ENCODE measurements around the gene SCAMP5. TPM values are rescaled to one million over a fixed set of nuclear protein-coding genes. Genes with fewer than 3 reads are reported as not detected.

SCAMP5 gene, protein sequence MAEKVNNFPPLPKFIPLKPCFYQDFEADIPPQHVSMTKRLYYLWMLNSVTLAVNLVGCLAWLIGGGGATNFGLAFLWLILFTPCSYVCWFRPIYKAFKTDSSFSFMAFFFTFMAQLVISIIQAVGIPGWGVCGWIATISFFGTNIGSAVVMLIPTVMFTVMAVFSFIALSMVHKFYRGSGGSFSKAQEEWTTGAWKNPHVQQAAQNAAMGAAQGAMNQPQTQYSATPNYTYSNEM
- total RNA-seq, result 1.3 TPM
- polyA plus RNA-seq, result under 1 TPM in 2 of 4 donors, not detected in 2; 0.20 to 0.25 TPM

GRCh38 chr15:74995182-74995778 is at the start of gene SCAMP5:
TSS of gene SCAMP5 (plus strand) at chr15:74995563. CDS start at chr15:75011840, 16,277 bp downstream.
- Histone ChIP-seq H3K27me3 (ENCODE audit: control insufficient read depth, insufficient read depth, low read length) (peaks cover 14% of the 10 kb centered on the region), H3K4me1 (ENCODE audit: control insufficient read depth, insufficient read depth, low read length, poor library complexity, severe bottlenecking) (peaks cover 14% of the 10 kb centered on the region), H3K36me3 (ENCODE audit: control insufficient read depth, insufficient read depth, low read length) (no peaks in the 10 kb centered on the region), H3K9me3 (ENCODE audit: control insufficient read depth in 2 of 2, low read length in 2 of 2) (no peaks in the 10 kb centered on the region), H3K4me3 (ENCODE audit: low read depth, low read length) (peak within 1 kb of the TSS; percentile 41), H3K27ac (ENCODE audit: insufficient read depth, low read length, poor library complexity, severe bottlenecking) (no peak within 1 kb of the TSS)
- H3K4me1 Mint-ChIP-seq, result peaks cover 0 to 23% (median 13%) of the 10 kb centered on the region in 4 donors
- no peaks in the 10 kb centered on the region for H3K36me3 Mint-ChIP-seq
- peak within 1 kb of the TSS; percentile 85 to 96 (median 88) for H3K4me3 Mint-ChIP-seq
- ATAC-seq (ENCODE audit: low read depth in 2 of 2), result peak; percentile 90 to 95
- peaks cover 0 to 5% (median 0%) of the 10 kb centered on the region in 7 donors for H3K9me3 Mint-ChIP-seq
- DNase-seq, result peak; percentile 80 to 92 (median 87)
- H3K27me3 Mint-ChIP-seq, result peaks cover 36% of the 10 kb centered on the region
- H3K27ac Mint-ChIP-seq, result peak within 1 kb of the TSS in 2 of 3 donors; percentile 65 to 77

- Mint-ChIP-seq H3K27me3 (no peaks in the 10 kb centered on the region), H3K27ac (no peak overlapping the region), H3K4me3 (peak overlapping the region in 1 of 4 donors; percentile 3), H3K36me3 (no peaks in the 10 kb centered on the region), H3K9me3 (no peaks in the 10 kb centered on the region), H3K4me1 (peaks cover 0 to 10% (median 2%) of the 10 kb centered on the region in 4 donors)
- Histone ChIP-seq H3K36me3 (ENCODE audit: control insufficient read depth, insufficient read depth, low read length) (no peaks in the 10 kb centered on the region), H3K4me1 (ENCODE audit: control insufficient read depth, insufficient read depth, low read length, poor library complexity, severe bottlenecking) (no peaks in the 10 kb centered on the region), H3K27me3 (ENCODE audit: control insufficient read depth, insufficient read depth, low read length) (no peaks in the 10 kb centered on the region), H3K27ac (ENCODE audit: insufficient read depth, low read length, poor library complexity, severe bottlenecking) (no peak overlapping the region), H3K9me3 (ENCODE audit: control insufficient read depth in 2 of 2, low read length in 2 of 2) (no peaks in the 10 kb centered on the region), H3K4me3 (ENCODE audit: low read depth, low read length) (no peak overlapping the region)
- ATAC-seq (ENCODE audit: low read depth in 2 of 2), result peak; percentile 76 to 81
- DNase-seq, result peak; percentile 63 to 82 (median 77)
These were observed 45.1 kb upstream of the SCAMP5 start for GRCh38 chr15:74950078-74950908.

DNA sequence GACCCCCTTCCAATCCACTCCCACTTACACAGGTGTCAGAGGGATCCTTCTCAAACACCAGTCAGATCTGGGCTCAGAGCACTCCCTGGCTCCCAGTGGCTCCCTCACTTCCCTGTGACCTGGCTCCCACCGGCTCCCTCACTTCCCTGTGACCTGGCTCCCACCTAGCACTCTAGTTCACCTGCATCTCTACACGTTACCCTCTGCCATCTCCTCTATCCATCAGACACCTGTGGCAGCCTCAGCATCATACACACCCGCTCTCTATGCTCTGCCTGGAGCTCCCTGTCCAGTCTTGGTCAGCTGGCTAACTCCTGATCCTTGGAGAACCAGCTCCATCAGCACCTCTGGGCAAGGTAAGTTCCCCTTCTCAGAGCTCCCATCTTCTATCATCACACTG is 44.4 kb upstream of the SCAMP5 start:
- H3K27ac Mint-ChIP-seq, result no peak overlapping the region
- no peak for ATAC-seq (ENCODE audit: low read depth in 2 of 2)
- peaks cover 7% of the 10 kb centered on the region for H3K4me1 ChIP-seq (ENCODE audit: control insufficient read depth, insufficient read depth, low read length, poor library complexity, severe bottlenecking)

DNA sequence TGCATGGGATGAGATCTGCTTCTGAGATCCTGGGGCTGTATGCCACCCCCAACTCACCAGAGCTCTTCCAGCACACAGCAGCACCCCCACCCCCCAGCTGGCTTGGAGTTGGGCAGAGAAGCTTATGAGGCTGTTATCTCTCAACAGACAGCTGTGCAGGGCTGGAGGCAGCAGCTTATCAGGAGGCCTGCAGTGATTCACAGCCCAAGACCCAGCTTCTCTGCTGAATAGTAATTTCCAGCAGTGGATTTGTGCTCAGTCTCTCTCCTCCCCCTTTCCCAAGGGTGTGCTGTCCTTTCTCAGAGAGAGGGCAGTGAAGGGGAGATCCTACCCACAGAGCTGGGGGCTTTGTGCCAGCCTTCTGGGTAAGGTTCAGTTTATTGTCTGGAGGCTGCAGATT is 40.8 kb upstream of the SCAMP5 start:
- H3K4me1 ChIP-seq (ENCODE audit: control insufficient read depth, insufficient read depth, low read length, poor library complexity, severe bottlenecking), result peaks cover 35% of the 10 kb centered on the region
- Mint-ChIP-seq H3K4me3 (peak overlapping the region in 2 of 4 donors; percentile 15 to 33), H3K9me3 (peaks cover 0 to 4% (median 0%) of the 10 kb centered on the region in 7 donors), H3K36me3 (no peaks in the 10 kb centered on the region), H3K27ac (no peak overlapping the region), H3K4me1 (peaks cover 0 to 33% (median 8%) of the 10 kb centered on the region in 4 donors), H3K27me3 (peaks cover 27% of the 10 kb centered on the region)
- no peak overlapping the region for H3K27ac ChIP-seq (ENCODE audit: insufficient read depth, low read length, poor library complexity, severe bottlenecking)
- no peak for DNase-seq
- peaks cover 2% of the 10 kb centered on the region for H3K27me3 ChIP-seq (ENCODE audit: control insufficient read depth, insufficient read depth, low read length)
- no peak for ATAC-seq (ENCODE audit: low read depth in 2 of 2)
- no peaks in the 10 kb centered on the region for H3K9me3 ChIP-seq (ENCODE audit: control insufficient read depth in 2 of 2, low read length in 2 of 2)
- H3K4me3 ChIP-seq (ENCODE audit: low read depth, low read length), result no peak overlapping the region
- no peaks in the 10 kb centered on the region for H3K36me3 ChIP-seq (ENCODE audit: control insufficient read depth, insufficient read depth, low read length)

More for the DNA sequence above, 44.4 kb upstream of the SCAMP5 start:
- H3K36me3 ChIP-seq (ENCODE audit: control insufficient read depth, insufficient read depth, low read length), result no peaks in the 10 kb centered on the region
- H3K9me3 ChIP-seq (ENCODE audit: control insufficient read depth in 2 of 2, low read length in 2 of 2), result no peaks in the 10 kb centered on the region
- Mint-ChIP-seq H3K27me3 (no peaks in the 10 kb centered on the region), H3K9me3 (no peaks in the 10 kb centered on the region), H3K36me3 (no peaks in the 10 kb centered on the region), H3K4me3 (no peak overlapping the region), H3K4me1 (peaks cover 0 to 13% (median 2%) of the 10 kb centered on the region in 4 donors)
- H3K4me3 ChIP-seq (ENCODE audit: low read depth, low read length), result no peak overlapping the region
- no peak overlapping the region for H3K27ac ChIP-seq (ENCODE audit: insufficient read depth, low read length, poor library complexity, severe bottlenecking)
- no peak for DNase-seq
- no peaks in the 10 kb centered on the region for H3K27me3 ChIP-seq (ENCODE audit: control insufficient read depth, insufficient read depth, low read length)

GRCh38 chr15:74955017-74955416 is 40.3 kb upstream of the SCAMP5 start:
- Mint-ChIP-seq H3K4me3 (peak overlapping the region in 3 of 4 donors; percentile 36 to 46 (median 44)), H3K4me1 (peaks cover 0 to 33% (median 9%) of the 10 kb centered on the region in 4 donors), H3K27me3 (peaks cover 32% of the 10 kb centered on the region), H3K9me3 (peaks cover 0 to 4% (median 0%) of the 10 kb centered on the region in 7 donors), H3K27ac (no peak overlapping the region), H3K36me3 (no peaks in the 10 kb centered on the region)
- no peaks in the 10 kb centered on the region for H3K9me3 ChIP-seq (ENCODE audit: control insufficient read depth in 2 of 2, low read length in 2 of 2)
- no peaks in the 10 kb centered on the region for H3K36me3 ChIP-seq (ENCODE audit: control insufficient read depth, insufficient read depth, low read length)
- H3K27ac ChIP-seq (ENCODE audit: insufficient read depth, low read length, poor library complexity, severe bottlenecking), result no peak overlapping the region
- no peak overlapping the region for H3K4me3 ChIP-seq (ENCODE audit: low read depth, low read length)
- H3K27me3 ChIP-seq (ENCODE audit: control insufficient read depth, insufficient read depth, low read length), result peaks cover 7% of the 10 kb centered on the region
- no peak for DNase-seq
- H3K4me1 ChIP-seq (ENCODE audit: control insufficient read depth, insufficient read depth, low read length, poor library complexity, severe bottlenecking), result peaks cover 35% of the 10 kb centered on the region
- no peak for ATAC-seq (ENCODE audit: low read depth in 2 of 2)

- H3K4me3 ChIP-seq (ENCODE audit: low read depth, low read length), result no peak overlapping the region
- H3K27ac Mint-ChIP-seq, result no peak overlapping the region
- H3K27me3 ChIP-seq (ENCODE audit: control insufficient read depth, insufficient read depth, low read length), result peaks cover 12% of the 10 kb centered on the region
These were observed 39.3 kb upstream of the SCAMP5 start for GRCh38 chr15:74955796-74956647.

More at GRCh38 chr15:74955796-74956647, 39.3 kb upstream of the SCAMP5 start:
- Histone ChIP-seq H3K27ac (ENCODE audit: insufficient read depth, low read length, poor library complexity, severe bottlenecking) (no peak overlapping the region), H3K36me3 (ENCODE audit: control insufficient read depth, insufficient read depth, low read length) (no peaks in the 10 kb centered on the region), H3K4me1 (ENCODE audit: control insufficient read depth, insufficient read depth, low read length, poor library complexity, severe bottlenecking) (peaks cover 35% of the 10 kb centered on the region), H3K9me3 (ENCODE audit: control insufficient read depth in 2 of 2, low read length in 2 of 2) (no peaks in the 10 kb centered on the region)
- Mint-ChIP-seq H3K4me3 (peak overlapping the region in 3 of 4 donors; percentile 26 to 44 (median 28)), H3K9me3 (peaks cover 0 to 4% (median 0%) of the 10 kb centered on the region in 7 donors), H3K4me1 (peaks cover 0 to 29% (median 7%) of the 10 kb centered on the region in 4 donors), H3K36me3 (no peaks in the 10 kb centered on the region), H3K27me3 (peaks cover 42% of the 10 kb centered on the region)
- ATAC-seq (ENCODE audit: low read depth in 2 of 2) (peak; percentile 63 to 66), DNase-seq (peak; percentile 26 to 87 (median 55))
